ENCODE measurements around the gene CCDC97.
A peak's percentile ranks its signal among the peaks of the same experiment; 100 is the strongest.

Gene CCDC97

DNA sequence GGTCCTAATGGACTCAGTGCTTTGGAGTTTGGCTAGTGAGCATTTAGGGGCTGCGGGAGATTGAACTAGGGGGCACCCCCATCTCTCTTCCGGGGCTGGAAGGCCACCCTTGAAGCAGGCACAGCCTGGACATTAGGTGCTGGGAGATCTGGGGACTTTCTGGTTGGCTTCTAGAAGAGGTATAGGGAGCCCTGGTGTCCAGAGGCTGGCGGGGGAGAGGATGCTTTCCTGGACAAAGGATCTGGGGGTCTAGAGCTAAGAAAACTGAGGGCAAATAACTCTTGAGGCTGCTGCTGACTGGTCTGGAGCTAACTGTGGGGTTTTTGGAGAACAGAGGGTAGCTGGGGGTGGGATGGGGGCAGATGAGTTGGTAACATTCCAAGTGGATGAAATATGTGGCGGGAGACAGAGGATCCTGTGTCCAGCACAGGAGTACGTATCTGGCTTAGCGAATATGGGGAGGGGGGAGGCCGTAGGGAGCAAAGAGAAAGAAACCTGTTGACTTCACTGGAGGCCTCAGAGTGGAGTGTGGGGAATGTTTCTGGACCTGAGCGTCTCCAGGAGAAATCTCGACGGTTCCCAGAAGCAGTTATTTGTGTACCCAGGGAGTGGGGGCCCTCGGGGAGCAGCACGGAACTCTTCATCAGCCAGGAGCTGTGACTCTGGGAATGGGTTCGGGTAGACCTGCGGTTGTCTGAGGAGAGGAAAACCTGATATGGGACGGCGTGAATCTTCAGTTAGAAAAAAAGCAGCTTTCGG lies 44.4 kb upstream of the CCDC97 start:
- TF ChIP-seq, protein P1, sequence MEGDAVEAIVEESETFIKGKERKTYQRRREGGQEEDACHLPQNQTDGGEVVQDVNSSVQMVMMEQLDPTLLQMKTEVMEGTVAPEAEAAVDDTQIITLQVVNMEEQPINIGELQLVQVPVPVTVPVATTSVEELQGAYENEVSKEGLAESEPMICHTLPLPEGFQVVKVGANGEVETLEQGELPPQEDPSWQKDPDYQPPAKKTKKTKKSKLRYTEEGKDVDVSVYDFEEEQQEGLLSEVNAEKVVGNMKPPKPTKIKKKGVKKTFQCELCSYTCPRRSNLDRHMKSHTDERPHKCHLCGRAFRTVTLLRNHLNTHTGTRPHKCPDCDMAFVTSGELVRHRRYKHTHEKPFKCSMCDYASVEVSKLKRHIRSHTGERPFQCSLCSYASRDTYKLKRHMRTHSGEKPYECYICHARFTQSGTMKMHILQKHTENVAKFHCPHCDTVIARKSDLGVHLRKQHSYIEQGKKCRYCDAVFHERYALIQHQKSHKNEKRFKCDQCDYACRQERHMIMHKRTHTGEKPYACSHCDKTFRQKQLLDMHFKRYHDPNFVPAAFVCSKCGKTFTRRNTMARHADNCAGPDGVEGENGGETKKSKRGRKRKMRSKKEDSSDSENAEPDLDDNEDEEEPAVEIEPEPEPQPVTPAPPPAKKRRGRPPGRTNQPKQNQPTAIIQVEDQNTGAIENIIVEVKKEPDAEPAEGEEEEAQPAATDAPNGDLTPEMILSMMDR (IDR thresholded peaks at IDR 0.05; ENCODE audit: borderline replicate concordance, insufficient read depth, low read depth, low read length): no peak
- H3K4me3 ChIP-seq (ENCODE audit: low read depth, low read length): peak overlapping the region; percentile 97

DNA sequence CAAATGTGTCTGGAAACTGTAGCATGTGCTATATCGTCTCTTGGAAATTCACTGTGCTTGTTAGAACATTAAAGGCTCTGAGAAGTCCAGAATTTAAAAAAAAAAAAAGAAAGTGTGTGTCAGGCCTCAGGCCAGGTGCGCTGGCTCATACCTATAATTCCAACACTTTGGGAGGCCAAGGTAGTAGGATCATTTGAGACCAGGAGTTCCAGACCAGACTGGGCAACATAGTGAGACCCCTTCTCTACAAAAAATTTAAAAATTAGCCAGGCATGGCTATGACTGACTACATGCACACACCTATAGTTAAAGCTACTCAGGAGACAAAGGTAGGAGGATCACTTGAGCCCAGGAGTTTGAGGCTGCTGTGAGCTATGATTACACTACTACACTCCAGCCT lies 40.9 kb upstream of the CCDC97 start:
- TF ChIP-seq, protein P1 (IDR thresholded peaks at IDR 0.05; ENCODE audit: borderline replicate concordance, insufficient read depth, low read depth, low read length): no peak
- no peak overlapping the region for H3K4me3 ChIP-seq (ENCODE audit: low read depth, low read length)

- TF ChIP-seq, protein P1 (IDR thresholded peaks at IDR 0.05; ENCODE audit: borderline replicate concordance, insufficient read depth, low read depth, low read length): no peak
- H3K4me3 ChIP-seq (ENCODE audit: low read depth, low read length): no peak overlapping the region
These were observed 40.4 kb upstream of the CCDC97 start for GRCh38 chr19:41269571-41269970.

DNA sequence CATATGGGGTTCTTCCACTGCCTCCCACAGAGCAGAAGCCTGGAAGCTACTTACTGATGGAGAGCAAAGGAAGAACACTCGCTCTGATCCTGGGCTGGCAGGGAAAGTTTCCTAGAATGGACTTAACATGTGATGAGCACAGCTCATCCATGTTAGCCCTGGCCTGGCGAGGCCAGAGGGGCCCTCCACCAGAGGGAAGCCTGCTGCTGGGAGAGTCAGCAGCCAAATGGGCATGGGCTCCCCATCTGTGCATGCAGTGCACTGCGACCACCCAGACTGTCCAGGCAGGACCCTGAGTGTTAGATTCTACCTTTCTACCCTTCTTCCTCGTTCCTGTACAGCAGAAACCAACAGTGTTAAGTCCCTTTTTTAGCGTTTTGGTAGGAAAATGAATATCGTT lies 36.9 kb upstream of the CCDC97 start:
- no peak overlapping the region for H3K4me3 ChIP-seq (ENCODE audit: low read depth, low read length)
- TF ChIP-seq, protein P1 (IDR thresholded peaks at IDR 0.05; ENCODE audit: borderline replicate concordance, insufficient read depth, low read depth, low read length): no peak

DNA sequence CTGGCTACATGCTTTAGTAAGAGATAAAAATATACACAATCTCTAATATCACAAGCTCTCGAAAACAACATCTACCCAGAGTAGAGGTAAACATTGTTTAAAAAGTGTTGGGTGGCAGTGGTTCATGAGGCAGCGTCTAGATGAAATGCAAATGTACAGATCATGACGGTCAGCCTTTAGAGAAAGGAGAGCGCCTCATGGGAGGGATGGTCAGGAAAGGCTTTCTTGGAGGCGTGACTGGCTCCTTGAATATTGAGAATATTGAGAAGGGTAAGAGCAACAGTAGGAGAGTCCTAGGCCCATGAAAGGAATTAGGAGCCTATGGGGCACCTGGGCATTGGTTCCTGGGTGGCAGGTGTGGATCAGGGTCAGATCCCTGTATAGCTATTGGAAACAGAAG lies 35.2 kb upstream of the CCDC97 start:
- TF ChIP-seq, protein P1 (IDR thresholded peaks at IDR 0.05; ENCODE audit: borderline replicate concordance, insufficient read depth, low read depth, low read length): no peak
- H3K4me3 ChIP-seq (ENCODE audit: low read depth, low read length): no peak overlapping the region

DNA sequence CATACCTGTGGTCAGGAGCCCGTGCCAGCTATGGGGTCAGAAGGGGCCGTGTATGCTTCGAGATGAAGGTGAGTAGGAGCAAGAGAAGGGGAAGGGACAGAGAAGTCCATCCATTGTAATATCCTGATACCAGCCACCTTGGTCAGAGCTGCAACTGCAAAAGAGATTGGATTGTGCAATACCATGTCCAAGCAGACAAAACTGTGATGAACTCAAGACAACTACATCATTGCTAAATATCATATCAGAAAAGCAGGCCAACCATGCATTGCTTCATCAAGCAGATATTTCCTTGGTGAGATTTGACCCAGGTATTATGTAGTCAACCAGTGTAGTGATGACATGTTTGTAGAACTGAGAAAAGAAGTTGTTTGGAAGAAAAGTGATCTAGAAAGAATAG lies 33.7 kb upstream of the CCDC97 start:
- H3K4me3 ChIP-seq (ENCODE audit: low read depth, low read length): no peak overlapping the region

DNA sequence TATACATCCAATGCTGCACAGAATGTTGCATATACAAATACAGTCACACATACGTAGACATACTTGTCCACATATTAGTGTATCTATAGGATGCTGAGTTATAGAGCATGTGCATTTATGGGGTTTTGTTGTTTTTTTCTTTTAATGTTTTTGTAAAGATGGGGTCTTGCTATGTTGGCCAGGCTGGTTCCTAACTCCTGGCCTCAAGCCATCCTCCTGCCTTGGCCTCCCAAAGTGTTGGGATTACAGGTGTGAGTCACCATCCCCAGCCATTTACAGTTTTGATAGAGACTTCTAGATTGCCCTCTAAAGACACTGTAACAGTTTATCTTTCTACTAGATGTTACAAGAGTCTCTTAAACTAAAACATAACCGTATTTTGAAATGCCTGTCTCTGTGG lies 31.5 kb upstream of the CCDC97 start:
- TF ChIP-seq, protein P1 (IDR thresholded peaks at IDR 0.05; ENCODE audit: borderline replicate concordance, insufficient read depth, low read depth, low read length): no peak

More for the DNA sequence above, 33.7 kb upstream of the CCDC97 start:
- TF ChIP-seq, protein P1 (IDR thresholded peaks at IDR 0.05; ENCODE audit: borderline replicate concordance, insufficient read depth, low read depth, low read length): no peak

More for the DNA sequence above, 31.5 kb upstream of the CCDC97 start:
- H3K4me3 ChIP-seq (ENCODE audit: low read depth, low read length): no peak overlapping the region

Data from GM12875 (cell line).